KMS-11 (cell line): ENCODE data around the gene ELN.

Source experiments
- H2AFZ ChIP-seq: fragments of 200-600 bp; sonication (generic); 2 replicates; pipeline ENCODE4 v1.6.1; 2016; ENCODE audit warnings: antibody characterized with exemption, mixed run types, low read depth
- H3K27ac ChIP-seq: fragments of 200-600 bp; sonication (generic); 2 replicates; pipeline ENCODE4 v1.6.1; 2016; ENCODE audit warnings: mild to moderate bottlenecking, mixed run types
- H3K27me3 ChIP-seq: fragments of 200-600 bp; sonication (generic); 2 replicates; pipeline ENCODE4 v1.6.1; 2017; ENCODE audit warnings: mild to moderate bottlenecking, low read depth, mixed run types, moderate library complexity; ENCODE audit not compliant: insufficient read depth
- H3K36me3 ChIP-seq: fragments of 200-600 bp; sonication (generic); 2 replicates; pipeline ENCODE4 v1.6.1; 2017; ENCODE audit warnings: mild to moderate bottlenecking, mixed run types; ENCODE audit not compliant: insufficient read depth
- H3K4me1 ChIP-seq: fragments of 200-600 bp; sonication (generic); 2 replicates; pipeline ENCODE4 v1.6.1; 2016; ENCODE audit warnings: mild to moderate bottlenecking, low read depth, mixed run types; ENCODE audit not compliant: poor library complexity, severe bottlenecking
- H3K4me2 ChIP-seq: fragments of 200-600 bp; sonication (generic); 2 replicates; pipeline ENCODE4 v1.7.0; 2016; ENCODE audit warnings: mild to moderate bottlenecking, mixed run types
- H3K4me3 ChIP-seq: fragments of 200-600 bp; sonication (generic); IDR thresholded peaks from 2 replicates; pipeline ENCODE4 v1.6.1; 2017; ENCODE audit warnings: low read depth, low read length, mixed read lengths; ENCODE audit not compliant: insufficient read depth
- H3K79me2 ChIP-seq: fragments of 200-600 bp; sonication (generic); 2 replicates; pipeline ENCODE4 v1.6.1; 2016; ENCODE audit warnings: low read depth, mixed run types; ENCODE audit not compliant: insufficient read depth
- H3K9ac ChIP-seq: fragments of 200-600 bp; sonication (generic); 2 replicates; pipeline ENCODE4 v1.6.1; 2016; ENCODE audit warnings: mild to moderate bottlenecking, mixed run types
- H4K20me1 ChIP-seq: fragments of 200-600 bp; sonication (generic); 2 replicates; pipeline ENCODE4 v1.6.1; 2016; ENCODE audit warnings: mild to moderate bottlenecking, mixed run types; ENCODE audit not compliant: insufficient read depth
- CTCF ChIP-seq: fragments of 200-600 bp; sonication (generic); conservative IDR thresholded peaks from 2 replicates; pipeline ENCODE4 v1.6.1; 2017; ENCODE audit warnings: low read depth, mild to moderate bottlenecking, antibody characterized with exemption, low read length, moderate library complexity, mixed read lengths

ELN gene

GRCh38 chr7:74012842-74013249 lies 15.1 kb upstream of the ELN start:
- Histone ChIP-seq H4K20me1 (no peaks in the 10 kb centered on the region), H3K4me3 (no peak overlapping the region), H3K27me3 (peaks cover 17% of the 10 kb centered on the region; the same call in 1 of the 2 replicates), H3K4me1 (no peaks in the 10 kb centered on the region), H3K79me2 (no peaks in the 10 kb centered on the region), H3K4me2 (no peak overlapping the region), H3K9ac (no peak overlapping the region), H2AFZ (no peak overlapping the region), H3K27ac (no peak overlapping the region), H3K36me3 (no peaks in the 10 kb centered on the region)
- TF ChIP-seq CTCF, result no peak

DNA sequence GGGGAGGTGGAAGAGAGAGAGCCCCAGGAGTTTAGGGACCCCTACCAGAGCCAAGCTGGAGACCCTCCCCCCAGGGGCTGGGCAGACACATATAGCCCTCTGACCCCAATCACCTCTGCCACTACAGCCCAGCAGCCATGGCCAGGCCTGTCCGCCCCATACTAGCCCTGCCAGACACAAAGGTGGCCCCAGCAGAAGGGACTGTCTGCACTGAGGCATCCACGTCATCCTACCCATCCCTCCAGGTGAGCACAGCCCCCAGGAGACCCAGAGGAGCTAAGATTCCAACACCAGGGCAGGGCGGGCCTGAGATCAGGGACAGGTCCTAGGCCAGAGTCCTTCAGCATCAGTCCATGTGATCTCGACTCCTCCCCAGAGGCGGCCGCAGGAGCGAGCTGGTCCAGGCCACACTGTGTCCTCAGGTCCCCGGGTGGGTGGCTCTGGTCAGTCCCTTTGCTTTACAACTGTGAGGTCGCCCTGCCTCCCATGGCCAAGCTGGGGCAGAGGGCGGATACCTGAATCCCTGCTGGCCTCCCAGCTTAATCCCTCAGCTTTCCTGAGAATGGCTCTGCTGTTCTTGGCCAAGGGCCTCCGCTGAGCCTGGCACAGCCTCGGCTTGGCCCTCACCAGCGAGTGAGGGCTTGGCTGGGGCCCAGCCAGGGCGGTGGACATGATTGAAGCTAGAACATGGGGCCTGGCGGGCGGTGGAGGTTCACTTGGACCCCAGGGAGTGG lies 14.3 kb upstream of the ELN start:
- Histone ChIP-seq H4K20me1 (no peaks in the 10 kb centered on the region), H3K27ac (no peak overlapping the region), H3K4me3 (no peak overlapping the region), H3K36me3 (no peaks in the 10 kb centered on the region), H2AFZ (no peak overlapping the region), H3K9ac (no peak overlapping the region), H3K79me2 (no peaks in the 10 kb centered on the region), H3K4me2 (no peak overlapping the region), H3K4me1 (no peaks in the 10 kb centered on the region), H3K27me3 (peaks cover 26% of the 10 kb centered on the region; the same call in 1 of the 2 replicates)
- no peak for TF ChIP-seq CTCF

- Histone ChIP-seq H2AFZ (no peak overlapping the region), H3K79me2 (no peaks in the 10 kb centered on the region), H3K36me3 (no peaks in the 10 kb centered on the region), H3K9ac (no peak overlapping the region), H3K27ac (no peak overlapping the region), H4K20me1 (no peaks in the 10 kb centered on the region), H3K4me1 (no peaks in the 10 kb centered on the region), H3K27me3 (peaks cover 38% of the 10 kb centered on the region), H3K4me2 (no peak overlapping the region), H3K4me3 (no peak overlapping the region)
- TF ChIP-seq CTCF, result no peak
Measured at GRCh38 chr7:74014931-74015330, 13.0 kb upstream of the ELN start.

GRCh38 chr7:74015670-74016069 lies 12.3 kb upstream of the ELN start:
- no peak overlapping the region for H3K4me3 ChIP-seq
- no peaks in the 10 kb centered on the region for H3K36me3 ChIP-seq
- TF ChIP-seq CTCF, result no peak
- peaks cover 41% of the 10 kb centered on the region for H3K27me3 ChIP-seq
- no peak overlapping the region for H3K27ac ChIP-seq
- H4K20me1 ChIP-seq, result no peaks in the 10 kb centered on the region
- no peak overlapping the region for H3K9ac ChIP-seq
- H3K4me2 ChIP-seq, result no peak overlapping the region
- no peak overlapping the region for H2AFZ ChIP-seq
- H3K79me2 ChIP-seq, result no peaks in the 10 kb centered on the region
- H3K4me1 ChIP-seq, result no peaks in the 10 kb centered on the region
